ENCODE data around the gene PABPN1L. TPM values are rescaled to one million over a fixed set of nuclear protein-coding genes. Genes with fewer than 3 reads are reported as not detected.

PABPN1L gene
- total RNA-seq, 1 donor from 2014 or later: not detected

DNA sequence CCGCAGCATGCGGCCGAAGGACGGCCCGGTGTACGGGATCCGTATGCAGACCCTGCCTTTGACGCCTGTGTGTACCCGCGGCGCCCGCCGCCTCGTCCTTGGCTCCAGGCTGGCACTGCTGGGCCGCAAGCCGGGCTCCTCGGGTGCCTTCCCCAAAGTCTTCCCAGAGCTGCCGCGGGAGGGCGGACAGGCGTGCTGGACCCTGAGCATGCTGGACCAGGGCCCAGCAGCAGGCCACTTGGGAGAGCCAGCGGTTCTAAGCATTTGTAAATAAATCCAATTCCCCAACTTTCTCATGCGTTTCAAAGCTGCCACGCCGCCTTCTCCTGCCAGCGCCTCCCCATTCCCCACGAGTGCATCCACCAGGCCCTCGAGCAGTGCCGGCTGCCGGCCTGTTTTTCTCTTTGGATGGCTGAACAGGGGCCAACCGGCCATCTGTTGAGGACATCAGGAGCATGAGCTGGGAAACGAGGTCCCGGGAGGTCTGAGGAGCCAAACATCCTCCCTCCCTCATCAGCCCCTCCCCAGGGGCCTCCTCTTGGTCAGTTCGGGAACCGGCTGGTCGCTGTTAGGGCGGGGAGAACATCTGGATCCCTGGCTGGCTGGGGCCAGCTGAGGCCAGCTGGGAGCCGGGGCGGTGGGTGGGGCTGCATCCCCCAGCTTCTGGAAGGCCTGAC is 20.5 kb upstream of the PABPN1L start:
- no peaks in the 10 kb centered on the region for H3K36me3 ChIP-seq (ENCODE audit: insufficient read depth, low read length)
- H2AFZ ChIP-seq (ENCODE audit: low read depth, low read length): no peak overlapping the region
- no peak overlapping the region for H3K9ac ChIP-seq (ENCODE audit: low read length)
- no peak for DNase-seq (ENCODE audit: low read depth)
- no peak overlapping the region for H3K27ac Mint-ChIP-seq (ENCODE audit: unreplicated experiment)
- no peaks in the 10 kb centered on the region for H3K27me3 ChIP-seq (ENCODE audit: insufficient read depth, low read length)
- no peaks in the 10 kb centered on the region for H4K20me1 ChIP-seq (ENCODE audit: insufficient read depth, low read length)
- H3K4me3 Mint-ChIP-seq (ENCODE audit: unreplicated experiment): no peak overlapping the region
- H3K36me3 Mint-ChIP-seq (ENCODE audit: low read depth, unreplicated experiment): peaks cover 5% of the 10 kb centered on the region
- no peaks in the 10 kb centered on the region for H3K79me2 ChIP-seq (ENCODE audit: insufficient read depth, low read length)
- peaks cover 18% of the 10 kb centered on the region for H3K27me3 Mint-ChIP-seq (ENCODE audit: low read depth, unreplicated experiment)
- H3K9me3 ChIP-seq (ENCODE audit: insufficient read depth, low read depth, low read length): no peaks in the 10 kb centered on the region
- FAIRE-seq: no peak
- TF ChIP-seq, protein P1, sequence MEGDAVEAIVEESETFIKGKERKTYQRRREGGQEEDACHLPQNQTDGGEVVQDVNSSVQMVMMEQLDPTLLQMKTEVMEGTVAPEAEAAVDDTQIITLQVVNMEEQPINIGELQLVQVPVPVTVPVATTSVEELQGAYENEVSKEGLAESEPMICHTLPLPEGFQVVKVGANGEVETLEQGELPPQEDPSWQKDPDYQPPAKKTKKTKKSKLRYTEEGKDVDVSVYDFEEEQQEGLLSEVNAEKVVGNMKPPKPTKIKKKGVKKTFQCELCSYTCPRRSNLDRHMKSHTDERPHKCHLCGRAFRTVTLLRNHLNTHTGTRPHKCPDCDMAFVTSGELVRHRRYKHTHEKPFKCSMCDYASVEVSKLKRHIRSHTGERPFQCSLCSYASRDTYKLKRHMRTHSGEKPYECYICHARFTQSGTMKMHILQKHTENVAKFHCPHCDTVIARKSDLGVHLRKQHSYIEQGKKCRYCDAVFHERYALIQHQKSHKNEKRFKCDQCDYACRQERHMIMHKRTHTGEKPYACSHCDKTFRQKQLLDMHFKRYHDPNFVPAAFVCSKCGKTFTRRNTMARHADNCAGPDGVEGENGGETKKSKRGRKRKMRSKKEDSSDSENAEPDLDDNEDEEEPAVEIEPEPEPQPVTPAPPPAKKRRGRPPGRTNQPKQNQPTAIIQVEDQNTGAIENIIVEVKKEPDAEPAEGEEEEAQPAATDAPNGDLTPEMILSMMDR (IDR thresholded peaks at IDR 0.05; ENCODE audit: insufficient read depth, low read depth, low read length): no peak
- TF ChIP-seq EZH2 (IDR thresholded peaks at IDR 0.05; ENCODE audit: insufficient read depth, low read length): no peak
- no peak overlapping the region for H3K27ac ChIP-seq (ENCODE audit: low read depth, low read length)
- H3K9me3 Mint-ChIP-seq (ENCODE audit: unreplicated experiment): peaks cover 10% of the 10 kb centered on the region
- no peaks in the 10 kb centered on the region for H3K4me1 ChIP-seq (ENCODE audit: insufficient read depth, low read length)
- H3K4me3 ChIP-seq (ENCODE audit: insufficient read depth, low read depth, low read length): no peak overlapping the region
- no peaks in the 10 kb centered on the region for H3K4me1 Mint-ChIP-seq (ENCODE audit: low read depth, unreplicated experiment)
- H3K4me2 ChIP-seq (ENCODE audit: low read length): no peak overlapping the region

DNA sequence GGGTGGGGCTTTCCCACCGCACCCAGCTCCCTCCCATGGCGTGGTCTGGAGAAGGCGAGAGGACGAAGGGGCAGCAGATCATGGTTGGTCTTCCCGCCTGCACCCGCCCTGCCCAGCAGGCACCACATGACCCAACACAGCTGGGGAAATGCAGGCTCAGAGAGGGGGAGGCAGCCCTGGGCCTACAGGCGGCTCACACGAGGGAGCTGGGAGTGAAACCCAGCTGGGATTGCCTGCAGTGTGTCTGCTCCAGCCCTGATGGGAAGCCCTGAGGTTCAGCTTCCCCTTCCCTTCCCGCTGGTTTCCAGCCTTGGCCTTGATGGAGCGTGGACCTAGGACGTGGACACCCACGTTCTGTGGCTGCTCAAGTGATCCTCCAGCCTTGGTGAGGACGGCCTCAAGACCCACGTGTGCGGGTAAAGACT is 20.0 kb upstream of the PABPN1L start:
- Histone ChIP-seq H3K36me3 (ENCODE audit: insufficient read depth, low read length) (no peaks in the 10 kb centered on the region), H3K27me3 (ENCODE audit: insufficient read depth, low read length) (peaks cover 2% of the 10 kb centered on the region), H4K20me1 (ENCODE audit: insufficient read depth, low read length) (no peaks in the 10 kb centered on the region), H3K4me1 (ENCODE audit: insufficient read depth, low read length) (no peaks in the 10 kb centered on the region), H3K79me2 (ENCODE audit: insufficient read depth, low read length) (no peaks in the 10 kb centered on the region), H3K27ac (ENCODE audit: low read depth, low read length) (no peak overlapping the region), H2AFZ (ENCODE audit: low read depth, low read length) (no peak overlapping the region), H3K9ac (ENCODE audit: low read length) (no peak overlapping the region), H3K4me2 (ENCODE audit: low read length) (no peak overlapping the region), H3K9me3 (ENCODE audit: insufficient read depth, low read depth, low read length) (no peaks in the 10 kb centered on the region), H3K4me3 (ENCODE audit: insufficient read depth, low read depth, low read length) (no peak overlapping the region)
- DNase-seq (ENCODE audit: low read depth) (no peak), FAIRE-seq (no peak)
- H3K27me3 Mint-ChIP-seq (ENCODE audit: low read depth, unreplicated experiment): peaks cover 15% of the 10 kb centered on the region
- TF ChIP-seq, protein P1 (IDR thresholded peaks at IDR 0.05; ENCODE audit: insufficient read depth, low read depth, low read length): no peak
- no peak for TF ChIP-seq EZH2 (IDR thresholded peaks at IDR 0.05; ENCODE audit: insufficient read depth, low read length)
- H3K4me1 Mint-ChIP-seq (ENCODE audit: low read depth, unreplicated experiment): no peaks in the 10 kb centered on the region
- H3K36me3 Mint-ChIP-seq (ENCODE audit: low read depth, unreplicated experiment): peaks cover 5% of the 10 kb centered on the region
- peaks cover 10% of the 10 kb centered on the region for H3K9me3 Mint-ChIP-seq (ENCODE audit: unreplicated experiment)
- H3K4me3 Mint-ChIP-seq (ENCODE audit: unreplicated experiment): no peak overlapping the region
- H3K27ac Mint-ChIP-seq (ENCODE audit: unreplicated experiment): no peak overlapping the region

DNA sequence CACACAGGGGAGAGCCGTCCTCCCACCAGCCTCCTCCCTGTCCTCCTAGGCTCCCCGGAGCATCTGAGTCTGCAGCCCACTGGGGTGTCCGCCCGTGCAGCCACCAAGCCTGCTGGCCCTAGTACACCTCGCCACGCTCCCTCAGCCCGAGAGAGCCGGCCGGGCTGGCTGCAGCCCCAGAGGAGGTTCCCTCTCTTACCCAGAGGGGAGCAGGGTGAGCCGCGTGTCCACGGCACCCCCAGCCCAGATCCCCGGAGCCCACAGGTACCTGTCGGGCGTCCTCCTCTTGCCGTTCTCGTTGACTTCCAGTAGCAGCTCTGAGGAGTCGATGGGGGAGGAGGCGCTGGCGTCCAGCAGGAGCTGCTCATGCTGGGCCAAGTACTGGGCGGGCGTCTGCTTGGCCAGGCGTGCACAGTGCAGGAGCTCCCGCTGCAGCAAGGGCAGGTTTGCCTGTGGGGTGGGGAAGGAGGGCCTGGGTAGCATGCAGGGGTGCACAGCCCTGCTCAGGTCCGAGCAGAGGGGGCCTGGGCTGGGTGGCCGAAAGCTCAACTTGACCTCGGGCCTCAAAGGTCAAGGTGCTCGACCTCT is 19.3 kb upstream of the PABPN1L start:
- no peak for FAIRE-seq
- no peak overlapping the region for H3K27ac Mint-ChIP-seq (ENCODE audit: unreplicated experiment)
- H3K27me3 ChIP-seq (ENCODE audit: insufficient read depth, low read length): peaks cover 7% of the 10 kb centered on the region
- H3K9me3 ChIP-seq (ENCODE audit: insufficient read depth, low read depth, low read length): no peaks in the 10 kb centered on the region
- H4K20me1 ChIP-seq (ENCODE audit: insufficient read depth, low read length): no peaks in the 10 kb centered on the region
- peaks cover 6% of the 10 kb centered on the region for H3K9me3 Mint-ChIP-seq (ENCODE audit: unreplicated experiment)
- H3K4me3 ChIP-seq (ENCODE audit: insufficient read depth, low read depth, low read length): no peak overlapping the region
- H3K4me2 ChIP-seq (ENCODE audit: low read length): no peak overlapping the region
- TF ChIP-seq, protein P1 (IDR thresholded peaks at IDR 0.05; ENCODE audit: insufficient read depth, low read depth, low read length): no peak
- TF ChIP-seq EZH2 (IDR thresholded peaks at IDR 0.05; ENCODE audit: insufficient read depth, low read length): no peak
- H3K9ac ChIP-seq (ENCODE audit: low read length): no peak overlapping the region
- no peaks in the 10 kb centered on the region for H3K79me2 ChIP-seq (ENCODE audit: insufficient read depth, low read length)
- no peak overlapping the region for H3K4me3 Mint-ChIP-seq (ENCODE audit: unreplicated experiment)
- H3K27ac ChIP-seq (ENCODE audit: low read depth, low read length): no peak overlapping the region
- H3K27me3 Mint-ChIP-seq (ENCODE audit: low read depth, unreplicated experiment): peaks cover 9% of the 10 kb centered on the region
- H3K36me3 Mint-ChIP-seq (ENCODE audit: low read depth, unreplicated experiment): peaks cover 2% of the 10 kb centered on the region
- H3K4me1 Mint-ChIP-seq (ENCODE audit: low read depth, unreplicated experiment): no peaks in the 10 kb centered on the region
- H3K36me3 ChIP-seq (ENCODE audit: insufficient read depth, low read length): no peaks in the 10 kb centered on the region
- DNase-seq (ENCODE audit: low read depth): no peak
- no peak overlapping the region for H2AFZ ChIP-seq (ENCODE audit: low read depth, low read length)
- no peaks in the 10 kb centered on the region for H3K4me1 ChIP-seq (ENCODE audit: insufficient read depth, low read length)

Measured in astrocyte (in vitro differentiated cells and primary cell).